ENCODE data around the gene MOB2.
"Not testable (repeated sequence)": the region's sequence is repeated elsewhere in the genome, so short reads cannot be mapped to it uniquely, and the experiment has no call there.

The MOB2 gene

DNA sequence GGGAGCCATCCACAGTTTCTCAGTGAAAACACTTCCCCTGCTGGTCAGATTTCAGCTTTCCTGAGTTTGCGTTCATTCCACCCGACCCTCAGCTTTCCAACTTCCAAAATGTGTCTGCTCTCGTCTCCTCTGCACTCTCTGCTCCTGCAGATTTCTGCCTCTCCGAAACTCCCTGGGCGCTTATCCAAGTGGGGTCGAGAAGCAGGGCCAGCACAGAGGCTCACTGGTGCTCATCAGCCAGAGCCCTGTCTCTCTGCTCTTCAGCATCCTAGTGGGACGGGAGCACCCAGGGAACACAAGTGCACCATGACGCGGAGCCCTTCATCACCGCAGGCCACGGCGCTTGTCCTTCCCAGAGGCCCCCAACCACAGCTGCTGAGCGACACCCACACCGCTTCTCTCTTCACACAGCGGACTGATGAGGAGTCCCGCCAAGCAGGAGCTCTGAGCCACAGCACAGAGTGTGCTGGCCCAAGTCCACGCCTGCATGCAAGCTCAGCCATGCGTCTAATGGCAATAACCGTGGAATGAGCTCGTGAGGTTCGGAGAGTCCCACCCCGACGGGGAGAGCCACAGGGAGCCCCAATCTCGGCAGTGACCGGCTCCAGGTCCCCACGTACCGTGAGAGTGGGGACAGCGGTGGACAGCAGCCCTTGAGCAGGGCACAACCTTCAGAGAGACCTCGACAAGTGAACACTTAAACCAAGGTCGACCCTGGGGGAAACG, 27.9 kb upstream of the MOB2 start:
- DNase-seq (ENCODE audit: low read depth) = no peak
- TF ChIP-seq CTCF (IDR thresholded peaks at IDR 0.05; ENCODE audit: control insufficient read depth, insufficient read depth, low read depth, low read length, missing control alignments) = no peak
- no peak overlapping the region for H3K4me3 ChIP-seq (ENCODE audit: control insufficient read depth, low read depth, low read length)

DNA sequence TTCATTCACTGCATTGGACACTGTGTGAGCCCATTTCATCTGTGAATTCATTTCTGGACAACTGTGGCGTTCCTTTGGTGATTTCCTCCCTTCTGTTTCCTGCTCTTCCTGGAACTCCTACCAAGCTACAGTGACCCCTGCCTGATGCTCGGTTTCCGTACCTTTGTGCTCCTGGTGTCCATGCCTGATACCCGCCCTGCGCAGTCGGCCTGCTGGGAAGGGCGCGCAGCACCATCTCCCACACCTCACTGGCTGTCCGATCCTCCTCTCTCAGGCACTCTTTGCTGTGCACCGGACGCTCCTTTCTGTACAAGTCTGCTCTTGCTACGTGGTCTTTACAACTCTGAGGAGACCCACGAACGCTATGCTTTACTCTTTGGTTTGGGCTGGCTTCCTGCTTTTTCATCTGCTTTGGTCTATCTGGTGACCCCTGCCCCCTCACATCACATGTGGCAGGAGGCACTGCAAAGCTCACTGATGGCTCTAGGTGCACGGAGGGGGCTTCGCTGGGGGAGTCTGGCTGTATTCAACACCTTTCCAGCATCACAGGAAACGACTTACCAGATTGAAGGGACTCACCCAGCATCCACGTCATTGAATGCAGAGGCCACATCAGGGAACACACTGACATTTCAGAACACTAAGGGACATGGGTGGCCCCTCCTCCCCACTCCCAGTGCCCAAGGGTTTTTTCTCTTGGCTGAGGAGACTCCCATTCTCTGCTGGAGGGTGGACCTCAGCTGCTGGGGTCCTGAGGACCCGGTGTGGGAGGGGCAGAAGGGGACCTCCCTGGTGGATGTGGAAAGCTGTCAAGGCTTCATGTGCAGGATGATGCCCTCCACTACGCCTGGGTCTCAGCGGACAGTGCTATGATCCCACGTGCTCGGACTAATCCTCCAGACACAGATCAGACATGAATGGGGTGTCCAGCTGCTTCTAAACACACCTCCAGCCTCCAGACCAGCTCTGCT, 27.0 kb upstream of the MOB2 start:
- DNase-seq (ENCODE audit: low read depth) = no peak
- no peak overlapping the region for H3K4me3 ChIP-seq (ENCODE audit: control insufficient read depth, low read depth, low read length)
- TF ChIP-seq CTCF (IDR thresholded peaks at IDR 0.05; ENCODE audit: control insufficient read depth, insufficient read depth, low read depth, low read length, missing control alignments) = no peak

DNA sequence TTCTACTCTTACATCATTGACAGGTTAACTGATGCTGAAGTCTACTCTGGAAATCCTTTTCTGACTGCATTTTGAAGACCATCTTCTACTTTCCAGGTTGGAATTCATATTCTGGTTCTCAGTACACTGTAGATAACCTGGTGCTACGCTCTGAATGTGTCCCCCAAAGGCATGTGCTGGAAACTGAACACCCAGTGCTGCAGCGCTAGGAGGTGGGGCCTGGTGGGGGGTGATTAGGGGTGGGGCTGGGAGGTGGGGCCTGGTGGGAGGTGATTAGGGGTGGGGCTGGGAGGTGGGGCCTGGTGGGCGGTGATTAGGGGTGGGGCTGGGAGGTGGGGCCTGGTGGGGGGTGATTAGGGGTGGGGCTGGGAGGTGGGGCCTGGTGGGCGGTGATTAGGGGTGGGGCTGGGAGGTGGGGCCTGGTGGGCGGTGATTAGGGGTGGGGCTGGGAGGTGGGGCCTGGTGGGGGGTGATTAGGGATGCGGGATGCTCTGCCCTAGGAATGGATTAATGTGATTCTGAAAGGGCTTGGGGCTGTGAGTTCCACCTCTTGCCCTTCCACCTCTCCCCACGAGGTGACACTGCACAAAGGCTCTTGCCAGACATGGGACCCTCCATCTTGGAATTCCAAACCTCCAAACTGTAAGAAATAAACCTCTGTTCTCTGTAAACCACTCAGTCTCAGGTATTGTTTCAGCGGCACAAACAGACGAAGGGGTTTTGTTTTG, 26.1 kb upstream of the MOB2 start:
- DNase-seq (ENCODE audit: low read depth); H3K4me3 ChIP-seq (ENCODE audit: control insufficient read depth, low read depth, low read length): not testable (repeated sequence)

DNA sequence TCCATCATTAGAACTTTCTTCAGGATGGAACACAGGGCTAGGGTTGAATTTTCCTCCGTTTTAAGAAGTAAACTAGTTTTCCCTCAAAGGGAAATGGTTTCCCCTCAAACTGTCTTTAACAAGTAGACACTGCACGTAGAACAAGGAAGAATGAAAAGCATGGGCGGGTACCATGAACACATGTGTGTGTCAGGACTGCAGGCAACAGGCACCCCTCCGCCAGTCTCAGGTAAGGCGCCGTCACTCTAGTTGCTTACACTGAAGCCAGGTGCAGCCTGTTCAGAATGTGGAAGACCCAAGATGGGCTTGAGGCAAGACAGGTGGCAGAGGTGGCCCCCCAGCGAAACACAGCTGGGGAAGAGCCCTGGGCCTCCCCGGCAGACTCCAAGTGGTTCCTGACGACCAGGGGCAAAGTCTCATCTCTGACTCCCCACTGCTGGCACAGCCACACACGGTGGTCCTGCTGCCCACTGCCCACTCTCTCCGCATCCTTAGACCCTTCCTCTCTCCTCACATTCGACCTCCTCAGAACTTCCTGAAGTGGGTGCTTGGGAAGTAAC, 25.4 kb upstream of the MOB2 start:
- no peak for DNase-seq (ENCODE audit: low read depth)
- H3K4me3 ChIP-seq (ENCODE audit: control insufficient read depth, low read depth, low read length) = no peak overlapping the region
- TF ChIP-seq CTCF (IDR thresholded peaks at IDR 0.05; ENCODE audit: control insufficient read depth, insufficient read depth, low read depth, low read length, missing control alignments) = no peak

DNA sequence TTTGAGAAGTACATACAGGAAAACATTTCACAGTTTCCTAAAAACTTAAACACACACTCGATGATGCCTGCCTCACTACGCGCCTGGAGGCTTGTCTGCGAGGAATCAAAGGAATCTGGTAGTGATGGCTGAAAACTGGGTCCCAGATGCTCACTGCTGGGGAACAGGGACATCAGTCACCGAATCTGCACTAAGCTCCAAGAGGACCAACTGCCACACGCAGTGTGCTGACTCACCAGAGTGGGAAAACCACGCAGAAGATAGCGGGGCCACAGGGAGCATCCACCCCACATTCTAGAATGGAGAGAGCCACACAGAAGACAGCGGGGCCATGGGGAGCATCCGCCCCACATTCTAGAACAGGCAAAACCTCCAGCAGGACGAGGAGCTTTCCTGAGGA, 24.3 kb upstream of the MOB2 start:
- TF ChIP-seq CTCF (IDR thresholded peaks at IDR 0.05; ENCODE audit: control insufficient read depth, insufficient read depth, low read depth, low read length, missing control alignments) = no peak
- DNase-seq (ENCODE audit: low read depth) = no peak
- H3K4me3 ChIP-seq (ENCODE audit: control insufficient read depth, low read depth, low read length) = no peak overlapping the region

GRCh38 chr11:1510351-1510750, 23.8 kb upstream of the MOB2 start:
- not testable (repeated sequence) for H3K4me3 ChIP-seq (ENCODE audit: control insufficient read depth, low read depth, low read length); DNase-seq (ENCODE audit: low read depth)

DNA sequence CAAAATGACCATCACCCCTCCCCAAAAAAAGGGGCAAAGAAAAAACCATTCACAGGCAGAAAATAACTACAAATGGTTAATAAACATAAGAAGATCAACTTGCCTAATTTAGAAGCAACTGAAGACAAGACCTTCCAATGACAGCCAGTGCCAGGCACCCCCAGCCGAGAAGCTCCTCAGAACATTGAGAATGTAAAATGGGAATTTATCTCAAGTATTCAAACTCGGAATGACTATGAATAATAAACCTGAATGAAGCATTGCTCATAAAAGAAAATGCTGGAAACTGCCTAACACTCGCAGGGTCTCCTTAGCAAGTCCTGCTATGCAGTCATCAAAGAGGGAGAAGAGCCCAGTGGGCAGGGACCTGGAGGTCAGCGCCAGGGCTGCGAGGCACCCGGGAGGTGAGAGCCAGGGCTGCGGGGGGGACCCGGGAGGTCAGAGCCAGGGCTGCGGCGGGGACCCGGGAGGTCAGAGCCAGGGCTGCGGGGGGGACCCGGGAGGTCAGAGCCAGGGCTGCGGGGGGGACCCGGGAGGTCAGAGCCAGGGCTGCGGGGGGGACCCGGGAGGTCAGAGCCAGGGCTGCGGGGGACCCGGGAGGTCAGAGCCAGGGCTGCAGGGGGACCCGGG, 23.2 kb upstream of the MOB2 start:
- H3K4me3 ChIP-seq (ENCODE audit: control insufficient read depth, low read depth, low read length) = no peak overlapping the region
- no peak for DNase-seq (ENCODE audit: low read depth)
- no peak for TF ChIP-seq CTCF (IDR thresholded peaks at IDR 0.05; ENCODE audit: control insufficient read depth, insufficient read depth, low read depth, low read length, missing control alignments)
